AG10803 (cell line): Measurements from ENCODE around the gene TIRAP.

Experiments used
- DNase-seq: peaks from one replicate; pipeline ENCODE4 v3.0.0; 2010; ENCODE audit warnings: low read depth
- H3K4me3 ChIP-seq: 2 replicates; pipeline ENCODE4 v1.5.1; 2011; ENCODE audit warnings: mild to moderate bottlenecking, low read length, control low read depth
- CTCF ChIP-seq: conservative IDR thresholded peaks from 2 replicates; pipeline ENCODE4 v1.5.1; 2011; ENCODE audit warnings: mild to moderate bottlenecking, low read length, control low read depth, inconsistent platforms

TIRAP gene

GRCh38 chr11:126310992-126311310 lies 28.1 kb downstream of the TIRAP start:
- no peak overlapping the region for H3K4me3 ChIP-seq
- peak; percentile 25 for DNase-seq
- no peak for TF ChIP-seq CTCF

- peak; percentile 47 for DNase-seq
- 0 out of 2 replicates have a peak, but pooled peaks have one; percentile 4 for TF ChIP-seq CTCF
Observed at GRCh38 chr11:126311401-126312291, 28.8 kb downstream of the TIRAP start.

GRCh38 chr11:126312961-126313360 lies 30.1 kb downstream of the TIRAP start:
- H3K4me3 ChIP-seq = no peak overlapping the region
- no peak for DNase-seq
- no peak for TF ChIP-seq CTCF

More at GRCh38 chr11:126311401-126312291, 28.8 kb downstream of the TIRAP start:
- no peak overlapping the region for H3K4me3 ChIP-seq

GRCh38 chr11:126313826-126314225 lies 30.9 kb downstream of the TIRAP start:
- TF ChIP-seq CTCF = no peak
- H3K4me3 ChIP-seq = no peak overlapping the region
- no peak for DNase-seq

- no peak for TF ChIP-seq CTCF
- H3K4me3 ChIP-seq = no peak overlapping the region; the same call in 1 of the 2 replicates
- no peak for DNase-seq
Observed at GRCh38 chr11:126317432-126317755, 34.5 kb downstream of the TIRAP start.

GRCh38 chr11:126317756-126318573 lies 35.1 kb downstream of the TIRAP start:
- no peak for TF ChIP-seq CTCF
- H3K4me3 ChIP-seq = peak overlapping the region; percentile 52
- DNase-seq = peak; percentile 90
